SK-N-SH (cell line): ENCODE measurements around the gene KYAT1. TPM values are rescaled to one million over a fixed set of nuclear protein-coding genes. Genes with fewer than 3 reads are reported as not detected.

Experiments used
- CTCF ChIA-PET: fragments of 300-600, 350-600 bp; formaldehyde crosslinking; extraction: SDS; loops from one replicate; lab custom pipeline; 2021; lab: Yijun Ruan, JAX
- POLR2A ChIA-PET: fragments of 350-600 bp; sonication (Branson Sonifier 250); formaldehyde crosslinking; extraction: SDS; loops from one replicate; lab custom pipeline; 2020; ENCODE audit warnings: antibody characterized with exemption, inconsistent platforms; lab: Yijun Ruan, JAX
- DNase-seq: peaks from one replicate; pipeline ENCODE4 v3.0.0; 2012
- H2AFZ ChIP-seq: fragments of 200-600 bp; sonication (generic); 2 replicates; pipeline ENCODE4 v1.8.1; 2016; ENCODE audit warnings: antibody characterized with exemption, mild to moderate bottlenecking, low read depth
- H3F3A ChIP-seq: fragments of 200-600 bp; sonication (generic); replicated peaks from 2 replicates; pipeline ENCODE3; 2016; ENCODE audit warnings: antibody characterized with exemption, mild to moderate bottlenecking; ENCODE audit not compliant: insufficient read depth
- H3K27ac ChIP-seq, 2 experiments: fragments of 200-500 bp in 1 of 2; fragments of 200-600 bp in 1 of 2; sonication (Bioruptor generic) in 1 of 2; sonication (generic), shearing (Covaris generic) in 1 of 2; 2 replicates each; pipeline versions ENCODE4 v1.5.1 to v1.6.1; 2014 to 2016; ENCODE audit warnings: low read depth in 2 of 2, inconsistent platforms in 1 of 2, low read length in 1 of 2, mild to moderate bottlenecking in 1 of 2, mixed read lengths in 1 of 2
- H3K27me3 ChIP-seq: fragments of 200-600 bp; sonication (generic), shearing (Covaris generic); 2 replicates; pipeline ENCODE4 v1.6.1; 2016; ENCODE audit warnings: mixed run types; ENCODE audit not compliant: insufficient read depth
- H3K36me3 ChIP-seq, 2 experiments: fragments of 200-500 bp in 1 of 2; fragments of 200-600 bp in 1 of 2; sonication (Bioruptor generic) in 1 of 2; sonication (generic) in 1 of 2; replicated peaks in 1 of 2; 2 replicates each; pipeline versions ENCODE3 to v1.5.1; 2014 to 2016; ENCODE audit warnings: low read length in 1 of 2, mild to moderate bottlenecking in 1 of 2; ENCODE audit not compliant: insufficient read depth in 2 of 2, control insufficient read depth in 1 of 2
- H3K4me1 ChIP-seq, 2 experiments: fragments of 200-500 bp in 1 of 2; fragments of 200-600 bp in 1 of 2; sonication (Bioruptor generic) in 1 of 2; sonication (generic), shearing (Covaris generic) in 1 of 2; 2 replicates each; pipeline versions ENCODE4 v1.5.1 to v1.6.1; 2014 to 2016; ENCODE audit warnings: low read depth in 1 of 2, low read length in 1 of 2, mixed run types in 1 of 2; ENCODE audit not compliant: insufficient read depth in 2 of 2, control insufficient read depth in 1 of 2
- H3K4me2 ChIP-seq: fragments of 200-600 bp; sonication (generic), shearing (Covaris generic); 2 replicates; pipeline ENCODE4 v1.6.1; 2017; ENCODE audit warnings: mixed run types
- H3K4me3 ChIP-seq, 2 experiments: fragments of 200-500 bp in 1 of 2; fragments of 200-600 bp in 1 of 2; sonication (Bioruptor generic) in 1 of 2; sonication (generic), shearing (Covaris generic) in 1 of 2; 2 replicates each; pipeline versions ENCODE4 v1.5.1 to v1.8.1; 2014 to 2016; ENCODE audit warnings: low read depth in 2 of 2, inconsistent platforms in 1 of 2, low read length in 1 of 2, mild to moderate bottlenecking in 1 of 2, mixed read lengths in 1 of 2, moderate library complexity in 1 of 2
- H3K79me2 ChIP-seq: fragments of 200-600 bp; sonication (generic); 2 replicates; pipeline ENCODE4 v1.8.1; 2017; ENCODE audit warnings: mild to moderate bottlenecking; ENCODE audit not compliant: insufficient read depth
- H3K9ac ChIP-seq: fragments of 200-600 bp; sonication (generic); 2 replicates; pipeline ENCODE4 v1.6.1; 2017; ENCODE audit warnings: mixed run types
- H3K9me2 ChIP-seq: fragments of 200-600 bp; sonication (generic); 2 replicates; pipeline ENCODE4 v1.6.1; 2017; ENCODE audit warnings: mixed run types
- H3K9me3 ChIP-seq: fragments of 200-600 bp; sonication (generic); 2 replicates; pipeline ENCODE4 v1.6.1; 2017; ENCODE audit warnings: mixed run types, mild to moderate bottlenecking, moderate library complexity
- H4K20me1 ChIP-seq: fragments of 200-600 bp; sonication (generic); 2 replicates; pipeline ENCODE4 v1.6.1; 2017; ENCODE audit warnings: mild to moderate bottlenecking, mixed run types; ENCODE audit not compliant: insufficient read depth
- ELF1 ChIP-seq: IDR thresholded peaks from 2 replicates; pipeline ENCODE4 v1.4.0; 2012
- EP300 ChIP-seq, 2 experiments: IDR thresholded peaks; 2 replicates each; pipeline versions ENCODE4 v1.4.0 to v1.6.1; 2012; ENCODE audit warnings: borderline replicate concordance in 1 of 2, low read depth in 1 of 2, low read length in 1 of 2
- EZH2phosphoT487 ChIP-seq: fragments of 200-600 bp; sonication (generic); IDR thresholded peaks from 2 replicates; pipeline ENCODE4 v1.6.1; 2017; ENCODE audit warnings: low read depth, mixed run types, mild to moderate bottlenecking, antibody characterized with exemption, moderate library complexity, borderline replicate concordance
- FOXJ3 ChIP-seq: sonication (generic); formaldehyde crosslinking; IDR thresholded peaks from 2 replicates; pipeline ENCODE4 v1.5.1; 2020; ENCODE audit warnings: mild to moderate bottlenecking, missing genetic modification reagents
- GABPA ChIP-seq: IDR thresholded peaks from 2 replicates; pipeline ENCODE4 v1.4.0; 2012; ENCODE audit warnings: low read depth, mild to moderate bottlenecking
- GATA2 ChIP-seq: sonication (generic); formaldehyde crosslinking; IDR thresholded peaks from 2 replicates; pipeline ENCODE4 v1.5.0; 2020; ENCODE audit warnings: mild to moderate bottlenecking, missing genetic modification reagents
- MXI1 ChIP-seq: IDR thresholded peaks from 2 replicates; pipeline ENCODE4 v1.6.1; 2012; ENCODE audit warnings: mild to moderate bottlenecking, low read depth, low read length, improper control_type of control experiment
- RAD21 ChIP-seq: IDR thresholded peaks from 2 replicates; pipeline ENCODE4 v1.6.1; 2012; ENCODE audit warnings: mild to moderate bottlenecking, low read length
- SIN3A ChIP-seq: IDR thresholded peaks from 2 replicates; pipeline ENCODE4 v1.6.1; 2012; ENCODE audit warnings: low read depth, mild to moderate bottlenecking, low read length, moderate library complexity, borderline replicate concordance
- TAF1 ChIP-seq: IDR thresholded peaks from 2 replicates; pipeline ENCODE4 v1.6.1; 2012; ENCODE audit warnings: low read depth, mild to moderate bottlenecking, low read length, moderate library complexity, borderline replicate concordance
- TCF12 ChIP-seq: IDR thresholded peaks from 2 replicates; pipeline ENCODE4 v1.4.0; 2012
- TEAD4 ChIP-seq: IDR thresholded peaks from 2 replicates; pipeline ENCODE4 v1.4.0; 2012; ENCODE audit warnings: mild to moderate bottlenecking, borderline replicate concordance; ENCODE audit not compliant: insufficient read depth
- WGBS: methylation state at CpG from one replicate; pipeline ENCODE4 v1.1.6; 2017; ENCODE audit warnings: low lambda C conversion rate; 5-methylcytosine and 5-hydroxymethylcytosine counted together
- polyA plus RNA-seq, 3 experiments: library from polyadenylated mRNA; depleted of rRNA; stranded (reverse); fragments of >200 nt; gene quantifications; 2 replicates each; pipeline ENCODE4 v1.2.3, GENCODE V29; 2012
- TF ChIP-seq, protein P1 (sequence below): IDR thresholded peaks from 2 replicates; pipeline ENCODE4 v1.4.0; 2012; ENCODE audit warnings: low read depth, borderline replicate concordance
- TF ChIP-seq, protein P2 (sequence below): fragments of 150-350 bp; IDR thresholded peaks from 2 replicates; pipeline ENCODE4 v1.6.1; 2017; ENCODE audit warnings: antibody characterized with exemption, low read length, low read depth, borderline replicate concordance
- TF ChIP-seq, protein P3 (sequence below): IDR thresholded peaks from 2 replicates; pipeline ENCODE4 v1.4.0; 2012; ENCODE audit warnings: low read depth, borderline replicate concordance
- TF ChIP-seq, protein P4 (sequence below): fragments of 200-600 bp; sonication (generic); IDR thresholded peaks from 2 replicates; pipeline ENCODE4 v1.6.1; 2017; ENCODE audit warnings: antibody characterized with exemption, mild to moderate bottlenecking, moderate library complexity
- TF ChIP-seq, protein P5 (sequence below): fragments of 150-350 bp; IDR thresholded peaks from 2 replicates; pipeline ENCODE4 v1.6.1; 2016; ENCODE audit warnings: mild to moderate bottlenecking, low read depth, low read length
- TF ChIP-seq, protein P6 (sequence below): IDR thresholded peaks from 2 replicates; pipeline ENCODE4 v1.6.1; 2012; ENCODE audit warnings: mild to moderate bottlenecking, low read depth, low read length, moderate library complexity
- TF ChIP-seq, protein P7 (sequence below): IDR thresholded peaks from 2 replicates; pipeline ENCODE4 v1.4.0; 2012; ENCODE audit warnings: low read depth

Gene KYAT1
- polyA plus RNA-seq, 1 of the 3 experiments (the other 2 are of a cell fraction), result 9.4 TPM

DNA sequence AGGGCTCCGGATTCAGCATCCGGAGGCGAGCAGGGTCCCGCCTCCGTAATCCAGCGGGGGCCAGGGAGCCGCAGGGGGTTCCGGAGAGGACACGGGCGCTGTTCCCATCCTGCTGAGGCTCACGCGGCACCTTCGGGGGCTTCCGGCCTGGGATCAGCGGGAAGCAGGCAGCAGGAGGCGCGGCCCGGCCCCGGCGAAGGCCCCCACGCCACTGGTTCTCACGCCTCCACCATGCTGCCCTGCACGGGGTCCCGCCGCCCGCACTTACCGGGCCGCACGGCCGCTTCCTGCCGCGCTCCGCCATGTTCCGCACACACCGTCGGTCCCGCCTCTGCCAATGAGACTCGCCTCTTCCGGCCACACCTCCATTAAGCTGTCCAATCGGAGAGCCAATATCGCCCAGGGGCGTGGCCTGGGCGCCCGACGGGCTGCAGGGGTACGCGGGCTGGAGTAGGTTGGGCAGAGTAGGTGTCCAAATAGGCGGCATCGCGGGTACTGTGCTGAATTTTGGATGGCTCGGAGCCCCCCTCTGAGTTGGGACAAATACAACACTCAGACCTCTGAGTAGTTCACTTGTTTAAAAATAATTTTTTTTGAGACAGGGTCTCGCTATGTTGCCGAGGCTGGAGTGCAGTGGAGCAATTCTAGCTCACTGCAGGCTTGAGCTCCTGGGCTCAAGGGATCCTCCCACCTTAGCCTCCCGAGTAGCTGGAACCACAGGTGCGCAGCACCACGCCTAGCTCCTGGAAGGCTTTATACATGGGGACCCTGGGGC is 52.1 kb downstream of the KYAT1 start, which contains the start of gene SPOUT1:
Gene SPOUT1, minus strand, starts transcription at position 318 of the 775 bp plus-strand sequence. Its CDS starts 14 bp downstream, at position 304.
- no peaks in the 10 kb centered on the region for H3K27me3 ChIP-seq
- no peaks in the 10 kb centered on the region for H3K9me2 ChIP-seq
- H3K4me3 ChIP-seq, result peak within 1 kb of the TSS; percentile 70 to 75
- peaks cover 16% of the 10 kb centered on the region for H3F3A ChIP-seq
- CTCF ChIA-PET, result interaction anchor here (0.6 to 3.7 kb wide), 6 partner anchors 11 to 128 kb away, joined by 3 to 34 read pairs (median 3); partner anchors contain the start of genes ENDOG, PKN3 and ZDHHC12
- H3K27ac ChIP-seq, result peak within 1 kb of the TSS; percentile 42 to 61; a peak in 3 of 4 replicates
- peaks cover 25% of the 10 kb centered on the region; the same call in 1 of the 2 replicates for H3K79me2 ChIP-seq
- DNase-seq, result peak; percentile 98
- POLR2A ChIA-PET, result interaction anchor here (0.5 to 1.5 kb wide), 9 partner anchors 8 to 517 kb away, joined by 3 to 13 read pairs (median 5); partner anchors contain the start of gene ENDOG
- no peaks in the 10 kb centered on the region for H4K20me1 ChIP-seq
- H3K4me1 ChIP-seq, result peaks cover 0 to 6% of the 10 kb centered on the region in 2 experiments; a peak in 1 of 4 replicates
- WGBS, result under 1% methylated on average over 16 of the region's 56 CpGs
- peak within 1 kb of the TSS; percentile 92 for H3K4me2 ChIP-seq
- peak within 1 kb of the TSS; percentile 70 for H3K9ac ChIP-seq
- H3K9me3 ChIP-seq, result no peaks in the 10 kb centered on the region
- peaks cover 22 to 23% of the 10 kb centered on the region in 2 experiments for H3K36me3 ChIP-seq
- peak within 1 kb of the TSS; percentile 71 for H2AFZ ChIP-seq
- TF ChIP-seq TCF12, result no peak
- TF ChIP-seq, protein P1, sequence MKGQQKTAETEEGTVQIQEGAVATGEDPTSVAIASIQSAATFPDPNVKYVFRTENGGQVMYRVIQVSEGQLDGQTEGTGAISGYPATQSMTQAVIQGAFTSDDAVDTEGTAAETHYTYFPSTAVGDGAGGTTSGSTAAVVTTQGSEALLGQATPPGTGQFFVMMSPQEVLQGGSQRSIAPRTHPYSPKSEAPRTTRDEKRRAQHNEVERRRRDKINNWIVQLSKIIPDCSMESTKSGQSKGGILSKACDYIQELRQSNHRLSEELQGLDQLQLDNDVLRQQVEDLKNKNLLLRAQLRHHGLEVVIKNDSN, result no peak
- TF ChIP-seq TEAD4, result no peak
- peak; percentile 95 for TF ChIP-seq MXI1
- TF ChIP-seq EZH2phosphoT487, result no peak
- no peak for TF ChIP-seq FOXJ3
- TF ChIP-seq, protein P2, sequence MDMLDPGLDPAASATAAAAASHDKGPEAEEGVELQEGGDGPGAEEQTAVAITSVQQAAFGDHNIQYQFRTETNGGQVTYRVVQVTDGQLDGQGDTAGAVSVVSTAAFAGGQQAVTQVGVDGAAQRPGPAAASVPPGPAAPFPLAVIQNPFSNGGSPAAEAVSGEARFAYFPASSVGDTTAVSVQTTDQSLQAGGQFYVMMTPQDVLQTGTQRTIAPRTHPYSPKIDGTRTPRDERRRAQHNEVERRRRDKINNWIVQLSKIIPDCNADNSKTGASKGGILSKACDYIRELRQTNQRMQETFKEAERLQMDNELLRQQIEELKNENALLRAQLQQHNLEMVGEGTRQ, result no peak
- TF ChIP-seq, protein P3, sequence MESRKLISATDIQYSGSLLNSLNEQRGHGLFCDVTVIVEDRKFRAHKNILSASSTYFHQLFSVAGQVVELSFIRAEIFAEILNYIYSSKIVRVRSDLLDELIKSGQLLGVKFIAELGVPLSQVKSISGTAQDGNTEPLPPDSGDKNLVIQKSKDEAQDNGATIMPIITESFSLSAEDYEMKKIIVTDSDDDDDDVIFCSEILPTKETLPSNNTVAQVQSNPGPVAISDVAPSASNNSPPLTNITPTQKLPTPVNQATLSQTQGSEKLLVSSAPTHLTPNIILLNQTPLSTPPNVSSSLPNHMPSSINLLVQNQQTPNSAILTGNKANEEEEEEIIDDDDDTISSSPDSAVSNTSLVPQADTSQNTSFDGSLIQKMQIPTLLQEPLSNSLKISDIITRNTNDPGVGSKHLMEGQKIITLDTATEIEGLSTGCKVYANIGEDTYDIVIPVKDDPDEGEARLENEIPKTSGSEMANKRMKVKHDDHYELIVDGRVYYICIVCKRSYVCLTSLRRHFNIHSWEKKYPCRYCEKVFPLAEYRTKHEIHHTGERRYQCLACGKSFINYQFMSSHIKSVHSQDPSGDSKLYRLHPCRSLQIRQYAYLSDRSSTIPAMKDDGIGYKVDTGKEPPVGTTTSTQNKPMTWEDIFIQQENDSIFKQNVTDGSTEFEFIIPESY, result no peak
- TF ChIP-seq, protein P4, sequence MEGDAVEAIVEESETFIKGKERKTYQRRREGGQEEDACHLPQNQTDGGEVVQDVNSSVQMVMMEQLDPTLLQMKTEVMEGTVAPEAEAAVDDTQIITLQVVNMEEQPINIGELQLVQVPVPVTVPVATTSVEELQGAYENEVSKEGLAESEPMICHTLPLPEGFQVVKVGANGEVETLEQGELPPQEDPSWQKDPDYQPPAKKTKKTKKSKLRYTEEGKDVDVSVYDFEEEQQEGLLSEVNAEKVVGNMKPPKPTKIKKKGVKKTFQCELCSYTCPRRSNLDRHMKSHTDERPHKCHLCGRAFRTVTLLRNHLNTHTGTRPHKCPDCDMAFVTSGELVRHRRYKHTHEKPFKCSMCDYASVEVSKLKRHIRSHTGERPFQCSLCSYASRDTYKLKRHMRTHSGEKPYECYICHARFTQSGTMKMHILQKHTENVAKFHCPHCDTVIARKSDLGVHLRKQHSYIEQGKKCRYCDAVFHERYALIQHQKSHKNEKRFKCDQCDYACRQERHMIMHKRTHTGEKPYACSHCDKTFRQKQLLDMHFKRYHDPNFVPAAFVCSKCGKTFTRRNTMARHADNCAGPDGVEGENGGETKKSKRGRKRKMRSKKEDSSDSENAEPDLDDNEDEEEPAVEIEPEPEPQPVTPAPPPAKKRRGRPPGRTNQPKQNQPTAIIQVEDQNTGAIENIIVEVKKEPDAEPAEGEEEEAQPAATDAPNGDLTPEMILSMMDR, result no peak
- TF ChIP-seq, protein P5, sequence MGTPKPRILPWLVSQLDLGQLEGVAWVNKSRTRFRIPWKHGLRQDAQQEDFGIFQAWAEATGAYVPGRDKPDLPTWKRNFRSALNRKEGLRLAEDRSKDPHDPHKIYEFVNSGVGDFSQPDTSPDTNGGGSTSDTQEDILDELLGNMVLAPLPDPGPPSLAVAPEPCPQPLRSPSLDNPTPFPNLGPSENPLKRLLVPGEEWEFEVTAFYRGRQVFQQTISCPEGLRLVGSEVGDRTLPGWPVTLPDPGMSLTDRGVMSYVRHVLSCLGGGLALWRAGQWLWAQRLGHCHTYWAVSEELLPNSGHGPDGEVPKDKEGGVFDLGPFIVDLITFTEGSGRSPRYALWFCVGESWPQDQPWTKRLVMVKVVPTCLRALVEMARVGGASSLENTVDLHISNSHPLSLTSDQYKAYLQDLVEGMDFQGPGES, result no peak
- TF ChIP-seq ELF1, result peak; percentile 48; the same call in 1 of the 2 replicates
- TF ChIP-seq EP300 (IDR thresholded peaks at IDR 0.05; ENCODE audit: borderline replicate concordance in 1 of 2, low read depth in 1 of 2, low read length in 1 of 2), result no peak
- TF ChIP-seq, protein P6, sequence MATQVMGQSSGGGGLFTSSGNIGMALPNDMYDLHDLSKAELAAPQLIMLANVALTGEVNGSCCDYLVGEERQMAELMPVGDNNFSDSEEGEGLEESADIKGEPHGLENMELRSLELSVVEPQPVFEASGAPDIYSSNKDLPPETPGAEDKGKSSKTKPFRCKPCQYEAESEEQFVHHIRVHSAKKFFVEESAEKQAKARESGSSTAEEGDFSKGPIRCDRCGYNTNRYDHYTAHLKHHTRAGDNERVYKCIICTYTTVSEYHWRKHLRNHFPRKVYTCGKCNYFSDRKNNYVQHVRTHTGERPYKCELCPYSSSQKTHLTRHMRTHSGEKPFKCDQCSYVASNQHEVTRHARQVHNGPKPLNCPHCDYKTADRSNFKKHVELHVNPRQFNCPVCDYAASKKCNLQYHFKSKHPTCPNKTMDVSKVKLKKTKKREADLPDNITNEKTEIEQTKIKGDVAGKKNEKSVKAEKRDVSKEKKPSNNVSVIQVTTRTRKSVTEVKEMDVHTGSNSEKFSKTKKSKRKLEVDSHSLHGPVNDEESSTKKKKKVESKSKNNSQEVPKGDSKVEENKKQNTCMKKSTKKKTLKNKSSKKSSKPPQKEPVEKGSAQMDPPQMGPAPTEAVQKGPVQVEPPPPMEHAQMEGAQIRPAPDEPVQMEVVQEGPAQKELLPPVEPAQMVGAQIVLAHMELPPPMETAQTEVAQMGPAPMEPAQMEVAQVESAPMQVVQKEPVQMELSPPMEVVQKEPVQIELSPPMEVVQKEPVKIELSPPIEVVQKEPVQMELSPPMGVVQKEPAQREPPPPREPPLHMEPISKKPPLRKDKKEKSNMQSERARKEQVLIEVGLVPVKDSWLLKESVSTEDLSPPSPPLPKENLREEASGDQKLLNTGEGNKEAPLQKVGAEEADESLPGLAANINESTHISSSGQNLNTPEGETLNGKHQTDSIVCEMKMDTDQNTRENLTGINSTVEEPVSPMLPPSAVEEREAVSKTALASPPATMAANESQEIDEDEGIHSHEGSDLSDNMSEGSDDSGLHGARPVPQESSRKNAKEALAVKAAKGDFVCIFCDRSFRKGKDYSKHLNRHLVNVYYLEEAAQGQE, result no peak
- peak; percentile 74 for TF ChIP-seq GABPA
- no peak for TF ChIP-seq GATA2 (CRISPR knock-in tag)
- TF ChIP-seq, protein P7, sequence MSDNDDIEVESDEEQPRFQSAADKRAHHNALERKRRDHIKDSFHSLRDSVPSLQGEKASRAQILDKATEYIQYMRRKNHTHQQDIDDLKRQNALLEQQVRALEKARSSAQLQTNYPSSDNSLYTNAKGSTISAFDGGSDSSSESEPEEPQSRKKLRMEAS, result peak; percentile 79
- no peak for TF ChIP-seq RAD21
- peak; percentile 85; the same call in 1 of the 2 replicates for TF ChIP-seq TAF1
- peak; percentile 69; the same call in 1 of the 2 replicates for TF ChIP-seq SIN3A
